GM11168 (cell line): ENCODE results near the gene TSPEAR.
"Not testable (repeated sequence)": the region's sequence is repeated elsewhere in the genome, so short reads cannot be mapped to it uniquely, and the experiment has no call there.

Experiments
- in situ Hi-C: fragments of 300-500 bp; cut with MboI; formaldehyde crosslinking; loops from one replicate; pipeline ENCODE4 v1.12.0; 2022; ENCODE audit warnings: low sequenced_read_pairs; ENCODE audit not compliant: unreplicated experiment

Gene TSPEAR

GRCh38 chr21:44596068-44596725, 115.2 kb downstream of the TSPEAR start:
- in situ Hi-C loops: no loop called here

DNA sequence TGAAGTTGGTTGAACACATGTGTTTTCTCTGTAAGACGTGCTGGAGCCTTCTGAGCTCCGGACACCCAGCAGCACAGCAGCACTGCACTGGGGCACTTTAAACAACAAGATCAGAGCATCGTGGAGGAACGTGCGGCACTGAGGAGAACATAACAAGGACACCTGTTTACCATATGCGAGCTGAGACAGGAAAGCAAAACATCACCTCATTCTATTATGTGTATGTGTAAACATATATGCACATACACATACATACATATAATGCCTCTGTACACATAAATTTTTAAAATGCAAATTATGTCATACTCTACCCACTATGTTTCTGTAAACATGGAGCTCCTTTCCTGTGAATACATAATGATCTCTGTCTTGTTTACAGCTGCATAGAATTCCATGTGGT, 115.8 kb downstream of the TSPEAR start:
- in situ Hi-C loops: no loop called here

GRCh38 chr21:44594406-44594916, 116.9 kb downstream of the TSPEAR start:
- in situ Hi-C loops: no loop called here

- in situ Hi-C loops: no loop called here
Measured at GRCh38 chr21:44593598-44594405, 117.6 kb downstream of the TSPEAR start.

- in situ Hi-C loops: no loop called here
Measured at GRCh38 chr21:44592446-44593311, 118.7 kb downstream of the TSPEAR start, which contains the start of gene KRTAP10-6. TSS of gene KRTAP10-6 (minus strand) at chr21:44592505. CDS start at chr21:44592484, 21 bp downstream.

GRCh38 chr21:44591801-44592130, 119.6 kb downstream of the TSPEAR start:
- in situ Hi-C loops: not testable (repeated sequence)

DNA sequence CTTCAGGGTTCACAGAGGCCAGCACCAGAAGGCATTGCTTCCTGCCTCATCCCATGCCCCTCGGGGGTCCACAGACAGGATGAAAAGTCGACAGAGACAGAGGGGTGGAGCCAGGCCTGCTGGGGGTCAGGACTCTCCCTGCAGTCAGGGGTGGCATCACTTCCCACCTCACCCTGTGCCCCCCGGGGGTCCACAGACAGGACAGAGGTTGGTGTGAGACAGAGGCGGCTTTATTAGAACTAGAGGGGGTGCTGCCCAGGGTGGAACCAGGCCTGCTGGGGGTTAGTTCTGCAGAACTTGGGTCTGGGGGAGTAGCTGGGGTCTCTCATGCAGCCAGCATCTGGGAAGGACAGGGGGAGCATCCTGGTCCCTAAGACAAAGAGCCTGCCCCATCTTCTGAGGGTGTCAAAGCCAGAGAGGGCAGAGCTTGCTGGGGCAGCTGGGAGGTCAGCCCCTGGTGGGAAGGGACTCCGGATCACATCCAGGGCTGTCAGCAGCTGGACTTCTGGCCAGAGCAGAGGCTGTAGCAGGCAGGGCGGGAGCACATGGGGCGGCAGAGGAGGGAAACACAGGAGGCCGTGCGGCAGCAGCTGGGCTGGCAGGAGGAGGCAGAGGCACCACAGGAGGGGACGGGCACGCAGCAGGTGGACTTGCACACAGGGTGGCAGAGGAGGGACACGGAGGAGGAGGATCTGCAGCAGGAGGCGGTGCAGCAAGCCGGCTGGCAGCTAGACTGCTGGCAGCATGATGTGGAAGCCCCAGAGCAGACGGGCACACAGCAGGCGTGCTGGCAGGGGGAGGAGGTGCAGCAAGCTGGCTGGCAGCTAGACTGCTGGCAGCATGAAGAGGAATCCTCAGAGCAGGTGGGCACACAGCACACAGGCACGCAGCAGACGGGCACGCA, 120.2 kb downstream of the TSPEAR start:
- in situ Hi-C loops: not testable (repeated sequence)

- in situ Hi-C loops: no loop called here
Measured at GRCh38 chr21:44590311-44590721, 121.1 kb downstream of the TSPEAR start.

GRCh38 chr21:44589586-44590305, 121.6 kb downstream of the TSPEAR start:
- in situ Hi-C loops: no loop called here

GRCh38 chr21:44589094-44589493, 122.3 kb downstream of the TSPEAR start:
- in situ Hi-C loops: no loop called here

DNA sequence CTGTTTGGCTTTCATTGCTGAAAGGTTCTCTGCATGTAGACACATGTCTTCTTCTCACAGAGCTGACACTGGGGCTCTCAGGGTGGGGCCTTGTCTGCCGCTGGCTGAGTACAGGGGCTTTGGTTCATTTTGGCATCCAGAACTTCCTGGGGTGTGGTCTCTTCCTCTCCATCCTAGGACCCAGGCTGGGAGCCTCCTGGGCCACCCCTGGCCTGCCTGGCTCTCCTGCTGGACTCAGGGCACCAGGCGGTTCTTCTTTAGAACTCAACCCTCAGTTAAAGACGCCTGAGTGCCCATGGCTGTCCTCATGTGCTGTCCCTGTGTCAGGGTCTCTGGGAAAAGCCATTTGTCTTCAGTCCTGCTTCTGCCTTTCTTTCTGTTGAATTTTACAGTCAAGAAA, 125.5 kb downstream of the TSPEAR start:
- in situ Hi-C loops: no loop called here

DNA sequence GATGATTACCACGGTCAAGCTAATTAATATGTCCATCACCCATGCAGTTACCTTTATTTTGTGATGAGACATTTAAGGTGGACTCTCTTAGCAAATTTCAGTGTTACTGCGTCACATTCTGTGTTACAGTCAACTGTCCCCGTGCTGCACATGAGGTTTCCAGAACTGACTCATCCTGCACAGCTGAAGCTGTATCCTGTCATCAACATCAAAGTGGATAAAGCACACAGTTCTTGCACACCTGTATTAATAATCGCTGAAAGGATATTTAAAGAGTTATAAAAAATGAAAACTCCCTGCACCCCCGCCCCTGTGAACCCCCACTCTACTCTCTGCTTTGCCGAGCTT, 127.6 kb downstream of the TSPEAR start:
- in situ Hi-C loops: no loop called here

DNA sequence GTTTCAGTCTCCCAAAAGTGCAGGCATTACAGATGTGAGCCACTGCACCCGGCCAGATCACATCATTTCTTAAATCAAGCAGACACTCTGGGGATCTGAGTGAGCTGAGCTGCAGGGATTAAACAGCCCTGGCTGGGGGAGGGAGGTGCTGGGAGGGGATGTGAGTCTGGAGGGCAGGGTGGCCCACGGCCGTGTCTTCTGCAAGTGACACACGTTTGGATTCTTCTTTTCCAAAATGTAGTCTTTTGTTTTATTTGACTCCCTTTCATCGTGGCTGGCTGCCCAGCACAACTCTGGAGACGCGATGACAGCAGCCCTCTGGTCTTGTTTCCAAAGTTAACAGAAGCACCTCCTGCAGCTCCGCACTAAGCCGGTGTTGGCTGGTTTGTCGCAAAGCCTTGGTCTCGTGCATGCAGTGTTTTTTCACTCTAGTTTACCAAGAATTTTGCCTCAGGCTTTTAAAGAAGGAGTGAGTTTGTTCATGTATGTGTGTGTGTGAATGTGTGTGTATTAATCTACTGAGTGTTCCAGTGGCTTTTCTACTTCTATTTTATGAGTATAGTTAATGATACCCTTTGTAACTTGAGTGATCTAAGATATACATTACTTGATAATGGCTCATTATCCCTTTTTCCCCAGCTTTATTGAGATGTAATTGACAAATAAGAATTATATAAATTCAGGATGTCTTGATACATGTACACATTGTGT, 128.1 kb downstream of the TSPEAR start:
- in situ Hi-C loops: no loop called here

GRCh38 chr21:44582055-44582454, 129.3 kb downstream of the TSPEAR start:
- in situ Hi-C loops: no loop called here

DNA sequence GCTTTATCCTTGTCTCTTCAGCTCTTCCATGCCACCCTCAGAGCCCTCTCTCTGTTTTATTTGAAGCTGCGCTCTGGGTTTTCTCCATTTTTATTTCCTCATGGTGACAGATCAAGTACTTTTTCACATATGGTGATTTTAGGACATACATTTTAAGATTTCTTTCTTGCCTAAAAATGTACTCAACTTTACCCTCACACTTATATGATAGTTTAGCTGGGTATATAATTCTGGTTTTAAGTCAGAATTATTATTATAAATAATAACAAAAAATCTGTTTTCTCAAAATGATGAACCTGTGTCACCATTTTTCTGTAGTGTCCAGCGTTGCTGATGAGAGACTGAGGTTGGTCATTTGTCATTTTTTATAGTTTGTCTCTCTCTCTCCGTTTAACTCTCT, 130.2 kb downstream of the TSPEAR start:
- in situ Hi-C loops: no loop called here

DNA sequence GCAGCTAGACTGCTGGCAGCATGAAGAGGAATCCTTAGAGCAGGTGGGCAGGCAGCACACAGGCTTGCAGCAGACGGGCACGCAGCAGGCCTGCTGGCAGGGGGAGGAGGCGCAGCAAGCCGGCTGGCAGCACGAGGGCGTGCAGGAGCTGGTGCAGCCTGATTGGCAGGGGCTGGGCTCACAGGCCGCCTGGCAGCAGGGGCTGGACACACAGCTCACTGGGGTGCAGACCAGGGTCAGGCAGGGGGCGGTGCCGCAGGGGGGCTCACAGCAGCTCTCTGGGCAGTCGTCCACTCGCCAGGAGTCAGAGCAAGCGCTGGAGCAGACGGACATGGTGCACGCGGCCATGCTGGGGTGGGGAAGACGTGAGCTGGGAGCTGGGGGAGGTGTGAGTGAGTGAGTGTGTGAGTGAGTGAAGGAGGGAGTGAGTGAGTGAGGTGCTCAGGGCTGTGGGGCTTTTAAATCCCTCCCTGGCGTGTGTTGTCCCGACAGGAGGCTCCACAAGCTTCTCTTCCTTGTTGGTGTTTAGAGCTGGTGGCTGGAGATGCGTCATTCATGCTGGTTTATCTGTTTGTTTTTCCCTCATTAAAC, 131.0 kb downstream of the TSPEAR start, which contains the start of gene KRTAP10-5:
Gene KRTAP10-5 (minus strand): TSS at position 374 of the 591 bp plus-strand sequence. CDS start 26 bp downstream, at position 348.
- in situ Hi-C loops: not testable (repeated sequence)

- in situ Hi-C loops: no loop called here
Measured at GRCh38 chr21:44579833-44580144, 131.6 kb downstream of the TSPEAR start.
